AG09309 (cell line): ENCODE data around the gene RIF1.

Experiments
- DNase-seq: peaks from one replicate; pipeline ENCODE4 v3.0.0-alpha.2; 2010; ENCODE audit warnings: low read depth
- H3K4me3 ChIP-seq: 2 replicates; pipeline ENCODE4 v1.5.1; 2011; ENCODE audit warnings: mild to moderate bottlenecking, low read depth, low read length, moderate library complexity; ENCODE audit not compliant: control insufficient read depth
- TF ChIP-seq, protein P1 (sequence below): IDR thresholded peaks from 2 replicates; pipeline ENCODE4 v1.5.1; 2011; ENCODE audit warnings: mild to moderate bottlenecking, low read depth, low read length, inconsistent platforms; ENCODE audit not compliant: insufficient read depth, control insufficient read depth; ENCODE audit errors: missing control alignments

The RIF1 gene

DNA sequence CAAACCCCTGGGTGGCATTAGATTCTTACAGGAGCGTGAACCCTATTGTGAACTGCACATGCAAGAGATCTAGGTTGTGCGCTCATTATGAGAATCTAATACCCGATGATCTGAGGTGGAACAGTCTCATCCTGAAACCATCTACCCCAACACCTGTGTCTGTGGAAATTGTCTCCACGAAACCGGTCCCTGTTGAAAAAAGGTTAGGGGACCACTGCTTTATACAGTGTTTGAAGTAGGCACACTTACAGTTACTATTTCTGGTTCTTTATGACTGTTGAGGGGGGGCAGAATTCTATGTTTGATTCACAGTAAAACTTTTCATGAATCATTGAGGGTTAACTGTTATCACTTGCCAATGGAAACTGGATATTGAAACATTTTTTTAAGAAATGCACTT, 72.0 kb downstream of the RIF1 start:
- TF ChIP-seq, protein P1, sequence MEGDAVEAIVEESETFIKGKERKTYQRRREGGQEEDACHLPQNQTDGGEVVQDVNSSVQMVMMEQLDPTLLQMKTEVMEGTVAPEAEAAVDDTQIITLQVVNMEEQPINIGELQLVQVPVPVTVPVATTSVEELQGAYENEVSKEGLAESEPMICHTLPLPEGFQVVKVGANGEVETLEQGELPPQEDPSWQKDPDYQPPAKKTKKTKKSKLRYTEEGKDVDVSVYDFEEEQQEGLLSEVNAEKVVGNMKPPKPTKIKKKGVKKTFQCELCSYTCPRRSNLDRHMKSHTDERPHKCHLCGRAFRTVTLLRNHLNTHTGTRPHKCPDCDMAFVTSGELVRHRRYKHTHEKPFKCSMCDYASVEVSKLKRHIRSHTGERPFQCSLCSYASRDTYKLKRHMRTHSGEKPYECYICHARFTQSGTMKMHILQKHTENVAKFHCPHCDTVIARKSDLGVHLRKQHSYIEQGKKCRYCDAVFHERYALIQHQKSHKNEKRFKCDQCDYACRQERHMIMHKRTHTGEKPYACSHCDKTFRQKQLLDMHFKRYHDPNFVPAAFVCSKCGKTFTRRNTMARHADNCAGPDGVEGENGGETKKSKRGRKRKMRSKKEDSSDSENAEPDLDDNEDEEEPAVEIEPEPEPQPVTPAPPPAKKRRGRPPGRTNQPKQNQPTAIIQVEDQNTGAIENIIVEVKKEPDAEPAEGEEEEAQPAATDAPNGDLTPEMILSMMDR = no peak
- no peak overlapping the region for H3K4me3 ChIP-seq
- DNase-seq = no peak

DNA sequence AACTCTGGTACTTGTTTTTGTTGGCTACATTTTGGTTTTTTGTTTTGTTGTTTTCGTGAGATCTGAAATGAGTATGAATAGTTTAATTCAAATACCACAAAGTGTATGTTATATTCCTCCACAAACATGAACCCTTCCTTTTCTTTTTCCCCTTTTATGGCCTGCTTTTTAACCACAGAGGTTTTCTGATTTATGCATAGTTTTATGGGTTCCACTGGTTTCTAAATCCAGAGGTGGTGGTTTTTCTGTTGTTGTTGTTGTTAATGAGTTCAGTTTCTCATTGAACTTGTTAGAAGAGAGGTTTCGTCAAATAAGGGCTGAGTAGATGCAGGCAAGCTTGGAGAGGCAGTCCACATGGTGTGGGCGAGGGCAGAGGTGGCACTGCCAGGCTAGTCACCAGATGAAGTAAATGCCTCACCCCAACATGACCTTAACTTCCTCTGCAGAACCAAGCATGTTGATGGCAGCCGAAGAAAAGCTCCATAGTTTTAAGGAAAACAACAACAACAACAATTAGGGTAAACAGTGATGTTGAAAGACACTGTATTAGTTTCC, 72.5 kb downstream of the RIF1 start:
- no peak for DNase-seq
- TF ChIP-seq, protein P1 = no peak
- no peak overlapping the region for H3K4me3 ChIP-seq

DNA sequence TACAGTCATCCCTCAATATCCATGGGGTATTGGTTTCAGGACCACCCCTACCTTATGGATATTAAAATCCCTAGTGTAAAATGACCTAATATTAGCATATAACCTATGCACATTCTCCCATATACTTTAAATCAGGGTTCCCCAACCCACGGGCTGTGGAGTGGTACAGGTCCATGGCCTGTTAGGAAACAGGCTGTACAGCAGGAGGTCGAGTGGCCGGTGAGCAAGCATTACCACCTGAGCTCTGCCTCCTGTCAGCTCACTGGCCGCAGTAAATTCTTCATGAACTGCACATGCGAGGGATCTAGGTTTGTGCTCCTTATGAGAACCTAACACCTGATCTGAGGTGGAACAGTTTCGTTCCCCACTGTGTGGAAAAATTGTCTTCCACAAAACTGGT, 73.8 kb downstream of the RIF1 start:
- no peak for DNase-seq
- no peak overlapping the region for H3K4me3 ChIP-seq
- TF ChIP-seq, protein P1 = no peak

DNA sequence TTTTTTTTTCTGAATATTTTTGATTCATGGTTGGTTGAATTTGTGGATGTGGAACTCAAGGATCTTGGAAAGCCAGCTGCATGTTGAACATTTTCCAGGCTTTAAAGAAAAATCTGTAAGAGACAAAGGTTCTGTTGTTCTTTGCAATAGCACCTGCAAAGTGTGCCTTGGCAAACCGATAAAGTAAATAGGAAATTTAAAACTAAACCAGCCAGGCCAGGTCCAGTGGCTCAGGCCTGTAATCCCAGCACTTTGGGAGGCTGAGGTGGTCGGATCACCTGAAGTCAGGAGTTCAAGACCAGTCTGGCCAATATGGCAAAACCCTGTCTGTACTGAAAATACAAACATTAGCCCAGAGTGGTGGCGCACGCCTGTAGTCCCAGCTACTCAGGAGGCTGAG, 74.4 kb downstream of the RIF1 start:
- DNase-seq = no peak
- TF ChIP-seq, protein P1 = no peak
- H3K4me3 ChIP-seq = no peak overlapping the region

DNA sequence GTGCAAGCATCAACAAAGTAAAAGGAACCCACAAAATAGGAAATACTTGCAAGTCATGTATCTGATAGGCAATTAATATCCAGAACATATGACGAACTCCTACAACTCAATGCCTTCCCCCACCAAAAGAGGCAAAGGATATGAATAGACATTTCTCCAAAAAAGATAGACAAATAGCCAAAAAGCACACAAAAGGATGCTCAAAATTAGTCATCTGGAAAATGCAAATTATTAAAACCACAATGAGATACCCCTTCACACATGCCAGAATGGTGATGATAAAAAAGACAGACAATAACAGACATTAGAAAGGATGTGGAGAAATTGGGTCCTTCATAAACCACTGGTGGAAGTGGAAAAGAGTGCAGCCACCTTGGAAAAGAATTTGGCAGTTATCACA, 76.4 kb downstream of the RIF1 start:
- DNase-seq = no peak
- no peak overlapping the region for H3K4me3 ChIP-seq
- TF ChIP-seq, protein P1 = no peak

DNA sequence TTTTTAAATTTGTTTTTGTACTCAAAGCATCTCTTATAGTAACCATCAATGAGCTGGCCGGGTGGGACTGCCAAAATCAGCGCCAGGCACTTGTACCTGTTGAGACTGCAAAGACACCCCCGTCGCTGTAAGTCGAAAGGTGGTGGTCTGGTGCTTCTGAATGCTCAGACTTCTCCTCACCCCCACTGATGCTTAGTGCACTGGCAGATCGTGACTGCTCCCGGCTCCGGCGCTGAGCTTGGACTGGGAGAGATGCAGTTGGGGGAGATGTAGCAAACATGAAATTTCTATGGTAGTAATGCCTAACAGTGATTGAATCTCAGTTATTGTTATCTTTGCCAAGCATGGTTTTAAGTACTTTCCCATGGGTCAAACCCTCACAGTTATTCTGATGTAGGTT, 80.6 kb downstream of the RIF1 start:
- no peak for DNase-seq
- TF ChIP-seq, protein P1 = no peak
- no peak overlapping the region for H3K4me3 ChIP-seq

DNA sequence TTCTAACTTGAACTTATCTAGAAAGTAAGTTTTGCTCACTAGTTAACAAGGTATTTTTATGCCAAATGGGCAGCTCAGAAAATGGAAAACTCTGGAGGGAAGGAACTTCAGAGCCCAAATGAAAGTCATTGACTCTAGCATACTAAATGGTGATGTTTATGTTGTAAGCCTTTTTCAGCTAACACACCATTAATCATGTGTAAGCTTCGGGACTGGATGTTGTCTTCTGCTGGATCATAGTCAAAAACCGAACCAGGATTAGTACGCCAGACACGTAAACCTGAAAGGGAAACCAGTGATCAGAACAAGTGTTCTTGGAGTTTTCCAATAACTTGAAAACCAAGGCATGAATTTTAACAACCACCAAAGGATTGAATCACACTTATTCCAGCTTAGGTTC, 81.8 kb downstream of the RIF1 start:
- TF ChIP-seq, protein P1 = no peak
- DNase-seq = no peak
- no peak overlapping the region for H3K4me3 ChIP-seq
